Testis (tissue), 3 donors: ENCODE data around the gene FRMD1. TPM values are rescaled to one million over a fixed set of nuclear protein-coding genes. Genes with fewer than 3 reads are reported as not detected.

Experiments used
- DNase-seq: peaks from one replicate; pipeline ENCODE4 v3.0.0-alpha.2; 2019
- H3K27ac ChIP-seq, 2 donors: fragments of 200-600 bp; sonication (generic); one replicate each; pipeline ENCODE4 v1.5.1; 2019
- H3K27me3 ChIP-seq: fragments of 200-600 bp; sonication (generic); one replicate; pipeline ENCODE4 v1.5.1; 2019
- H3K36me3 ChIP-seq: fragments of 200-600 bp; sonication (generic); one replicate; pipeline ENCODE4 v1.5.1; 2017; ENCODE audit warnings: low read depth; ENCODE audit errors: missing control alignments
- H3K4me1 ChIP-seq: fragments of 200-600 bp; sonication (generic); one replicate; pipeline ENCODE4 v1.5.1; 2019
- H3K4me3 ChIP-seq, 2 donors: fragments of 200-600 bp; sonication (generic); one replicate each; pipeline ENCODE4 v1.5.1; 2017 to 2019
- H3K9me3 ChIP-seq: fragments of 200-600 bp; sonication (generic); one replicate; pipeline ENCODE4 v1.5.1; 2017
- POLR2A ChIP-seq: fragments of 450-650 bp; IDR thresholded peaks from one replicate; pipeline ENCODE4 v1.6.1; 2017; ENCODE audit warnings: antibody characterized with exemption, mild to moderate bottlenecking, moderate library complexity
- WGBS, 2 donors: methylation state at CpG; one replicate each; pipeline ENCODE4 v1.1.5; 2018; 5-methylcytosine and 5-hydroxymethylcytosine counted together
- intact Hi-C: fragments of 100-400 bp; cut with DNase I; formaldehyde crosslinking; loops from one replicate; pipeline ENCODE4 v1.15.1; 2023; ENCODE audit warnings: low total_unique reads
- polyA plus RNA-seq: library from polyadenylated mRNA; stranded (reverse); fragments of 350-450 nt; fragmentation: Illumina TruSeq; extraction: RNeasy Lipid Tissue Mini Kit (QIAGEN cat#74804); gene quantifications from one replicate; pipeline ENCODE4 v1.2.3, GENCODE V29; 2014; ENCODE audit warnings: low read depth, low replicate concordance; ENCODE audit not compliant: insufficient read depth
- total RNA-seq, 2 donors: library from RNA; depleted of rRNA; stranded (reverse); fragments of >200 nt; gene quantifications; one replicate each; pipeline ENCODE4 v1.2.3, GENCODE V29; 2016
- TF ChIP-seq, protein P1 (sequence below), 3 experiments: fragments of 450-650 bp in 2 of 3; fragments of 200-600 bp in 1 of 3; sonication (generic) in 1 of 3; IDR thresholded peaks; one replicate each; pipeline ENCODE4 v1.5.1; 2016 to 2019; ENCODE audit warnings: antibody characterized with exemption in 3 of 3, mild to moderate bottlenecking in 2 of 3, moderate library complexity in 1 of 3

Gene FRMD1
- total and polyA plus RNA-seq, 3 donors from 2014 or later: 7.2 to 13.5 (median 8.0) TPM

DNA sequence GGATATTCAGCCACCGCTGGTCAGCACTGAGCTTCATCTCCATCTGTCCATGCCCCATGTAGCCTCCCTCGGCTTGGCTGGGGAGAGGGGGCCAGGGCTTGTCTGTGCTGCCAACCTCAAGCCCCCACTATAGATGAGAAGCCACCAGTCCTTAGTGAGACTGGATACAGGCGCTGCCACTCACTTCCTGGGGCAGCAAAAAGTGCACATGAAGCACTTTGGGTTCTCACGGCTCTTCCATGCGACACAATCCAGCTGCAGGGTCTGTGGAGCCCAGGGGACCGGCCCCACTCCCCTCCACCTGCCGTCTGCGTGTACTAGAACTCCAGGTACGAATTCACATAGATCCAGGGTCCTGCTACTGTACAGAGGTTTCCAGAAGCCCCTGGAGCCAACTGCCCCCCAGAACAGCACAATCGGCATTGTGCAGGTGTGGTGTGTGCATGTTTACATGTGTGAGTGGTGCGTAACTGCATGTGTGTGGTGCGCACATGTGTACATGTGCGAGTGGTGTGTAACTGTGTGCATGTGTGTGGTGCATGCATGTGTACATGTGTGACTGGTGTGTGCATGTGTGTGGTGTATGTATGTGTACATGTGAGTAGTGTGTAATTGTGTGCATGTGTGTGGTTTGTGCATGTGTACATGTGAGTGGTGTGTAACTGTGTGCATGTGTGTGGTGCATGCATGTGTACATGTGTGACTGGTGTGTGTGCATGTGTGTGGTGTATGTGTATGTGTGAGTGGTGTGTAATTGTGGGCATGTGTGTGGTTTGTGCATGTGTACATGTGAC lies 4.9 kb downstream of the FRMD1 start:
- TF ChIP-seq POLR2A: no peak
- TF ChIP-seq, protein P1, sequence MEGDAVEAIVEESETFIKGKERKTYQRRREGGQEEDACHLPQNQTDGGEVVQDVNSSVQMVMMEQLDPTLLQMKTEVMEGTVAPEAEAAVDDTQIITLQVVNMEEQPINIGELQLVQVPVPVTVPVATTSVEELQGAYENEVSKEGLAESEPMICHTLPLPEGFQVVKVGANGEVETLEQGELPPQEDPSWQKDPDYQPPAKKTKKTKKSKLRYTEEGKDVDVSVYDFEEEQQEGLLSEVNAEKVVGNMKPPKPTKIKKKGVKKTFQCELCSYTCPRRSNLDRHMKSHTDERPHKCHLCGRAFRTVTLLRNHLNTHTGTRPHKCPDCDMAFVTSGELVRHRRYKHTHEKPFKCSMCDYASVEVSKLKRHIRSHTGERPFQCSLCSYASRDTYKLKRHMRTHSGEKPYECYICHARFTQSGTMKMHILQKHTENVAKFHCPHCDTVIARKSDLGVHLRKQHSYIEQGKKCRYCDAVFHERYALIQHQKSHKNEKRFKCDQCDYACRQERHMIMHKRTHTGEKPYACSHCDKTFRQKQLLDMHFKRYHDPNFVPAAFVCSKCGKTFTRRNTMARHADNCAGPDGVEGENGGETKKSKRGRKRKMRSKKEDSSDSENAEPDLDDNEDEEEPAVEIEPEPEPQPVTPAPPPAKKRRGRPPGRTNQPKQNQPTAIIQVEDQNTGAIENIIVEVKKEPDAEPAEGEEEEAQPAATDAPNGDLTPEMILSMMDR (IDR thresholded peaks at IDR 0.05): no peak
- DNase-seq: no peak
- Histone ChIP-seq H3K9me3 (no peaks in the 10 kb centered on the region), H3K27ac (no peak overlapping the region), H3K4me3 (no peak overlapping the region), H3K27me3 (no peaks in the 10 kb centered on the region), H3K4me1 (peaks cover 5% of the 10 kb centered on the region), H3K36me3 (no peaks in the 10 kb centered on the region)
- intact Hi-C loops: no loop called here
- WGBS, 2 donors: 76 to 85% methylated on average over 13 of the region's 13 CpGs

DNA sequence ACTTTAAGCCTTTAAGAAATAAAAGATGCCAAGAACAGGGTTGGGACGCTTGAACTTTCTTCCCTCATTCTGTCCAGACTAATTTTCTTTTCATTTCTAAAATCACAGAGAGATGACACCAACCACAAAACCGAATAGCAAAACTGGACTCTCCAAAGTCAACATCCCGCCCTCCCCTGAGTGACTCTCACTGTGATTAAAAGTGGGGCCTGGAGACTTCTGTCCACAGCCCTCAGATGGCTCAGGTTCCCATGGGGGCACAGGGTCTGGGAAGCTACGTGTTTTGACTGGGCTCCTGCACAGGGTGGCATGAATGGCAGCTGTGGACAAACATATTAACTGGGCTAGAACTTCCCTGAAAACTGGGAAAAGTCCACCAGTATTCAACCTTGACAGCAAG lies 6.3 kb downstream of the FRMD1 start:
- no peak for DNase-seq
- intact Hi-C loops: no loop called here
- no peak for TF ChIP-seq POLR2A
- TF ChIP-seq, protein P1 (IDR thresholded peaks at IDR 0.05): no peak
- H3K27me3 ChIP-seq: no peaks in the 10 kb centered on the region
- H3K9me3 ChIP-seq: no peaks in the 10 kb centered on the region
- H3K27ac ChIP-seq: no peak overlapping the region
- H3K4me3 ChIP-seq: no peak overlapping the region
- 58 to 65% methylated on average over 4 of the region's 4 CpGs for WGBS, 2 donors
- no peaks in the 10 kb centered on the region for H3K36me3 ChIP-seq
- H3K4me1 ChIP-seq: no peaks in the 10 kb centered on the region

DNA sequence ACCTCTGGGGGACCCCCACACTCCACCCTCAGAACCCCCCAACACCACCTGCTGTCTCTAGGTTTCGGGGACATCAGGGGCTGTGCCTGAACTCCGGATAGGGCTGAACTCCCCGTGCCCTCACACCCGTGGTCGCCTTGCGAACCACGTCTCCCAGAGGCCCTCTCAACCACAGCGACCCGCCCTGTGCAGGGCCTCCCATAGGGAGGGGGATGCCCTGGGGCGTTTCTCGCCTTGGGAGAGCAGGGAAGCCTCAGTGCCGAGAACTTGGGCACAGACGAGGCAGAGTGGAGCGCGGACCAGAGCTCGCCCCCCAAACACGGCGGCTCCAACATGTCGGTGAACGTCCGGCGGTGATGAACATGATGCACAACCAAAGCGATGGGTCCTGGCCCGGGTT lies 6.8 kb downstream of the FRMD1 start:
- WGBS, 2 donors: 85 to 88% methylated on average over 24 of the region's 24 CpGs
- no peak for DNase-seq
- Histone ChIP-seq H3K27me3 (no peaks in the 10 kb centered on the region), H3K4me1 (no peaks in the 10 kb centered on the region), H3K4me3 (no peak overlapping the region), H3K36me3 (no peaks in the 10 kb centered on the region), H3K9me3 (no peaks in the 10 kb centered on the region), H3K27ac (no peak overlapping the region)
- intact Hi-C loops: no loop called here
- TF ChIP-seq, protein P1 (IDR thresholded peaks at IDR 0.05): no peak
- no peak for TF ChIP-seq POLR2A

DNA sequence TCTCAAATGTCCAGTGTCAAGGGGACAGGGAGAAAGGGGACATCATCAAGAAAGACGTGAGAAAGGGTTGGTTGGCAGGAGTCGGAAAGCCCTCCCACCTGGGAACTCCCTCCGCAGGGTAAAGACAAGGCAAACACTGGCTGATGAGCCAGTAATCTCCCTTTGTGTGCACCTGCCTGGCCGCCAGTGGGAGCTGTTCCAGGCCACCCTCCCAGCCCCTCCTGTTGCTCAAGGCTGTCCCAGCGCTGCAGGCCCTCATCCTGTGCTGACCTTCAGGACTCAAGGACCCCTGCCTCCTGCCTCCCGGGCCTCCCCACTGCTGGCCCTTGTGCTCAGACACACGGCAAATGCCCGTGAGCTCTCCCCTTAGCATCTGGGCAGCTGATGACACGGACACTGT lies 7.4 kb downstream of the FRMD1 start:
- WGBS, 2 donors: 75 to 77% methylated on average over 5 to 9 of the region's 9 CpGs
- DNase-seq: no peak
- no peaks in the 10 kb centered on the region for H3K4me1 ChIP-seq
- H3K9me3 ChIP-seq: no peaks in the 10 kb centered on the region
- TF ChIP-seq, protein P1 (IDR thresholded peaks at IDR 0.05): no peak
- no peak for TF ChIP-seq POLR2A
- H3K36me3 ChIP-seq: no peaks in the 10 kb centered on the region
- no peaks in the 10 kb centered on the region for H3K27me3 ChIP-seq
- H3K4me3 ChIP-seq: no peak overlapping the region
- intact Hi-C loops: no loop called here
- H3K27ac ChIP-seq: no peak overlapping the region

DNA sequence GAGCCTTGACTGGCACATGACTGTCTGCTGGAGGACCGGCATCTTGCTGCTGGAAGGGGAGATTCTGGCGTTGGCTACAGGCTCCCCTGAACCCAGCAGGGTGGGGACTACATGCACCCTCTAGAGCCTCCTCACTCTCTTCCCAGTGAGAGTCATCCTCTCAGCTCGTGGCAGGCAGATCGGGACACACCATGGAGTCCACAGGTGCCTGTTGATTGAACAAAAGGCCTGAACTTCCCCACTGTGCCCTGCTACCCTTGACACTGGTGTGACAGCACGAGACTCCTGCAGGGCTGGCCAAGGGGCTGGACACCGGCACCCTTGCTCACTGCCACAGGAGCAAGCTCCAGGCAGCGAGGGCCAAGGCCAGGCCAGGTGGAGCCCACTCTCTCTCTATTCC lies 8.2 kb downstream of the FRMD1 start:
- Histone ChIP-seq H3K4me1 (no peaks in the 10 kb centered on the region), H3K9me3 (no peaks in the 10 kb centered on the region), H3K36me3 (no peaks in the 10 kb centered on the region), H3K27me3 (no peaks in the 10 kb centered on the region), H3K27ac (no peak overlapping the region), H3K4me3 (no peak overlapping the region)
- intact Hi-C loops: no loop called here
- DNase-seq: no peak
- WGBS, 2 donors: 90 to 92% methylated on average over 7 of the region's 7 CpGs
- TF ChIP-seq, protein P1 (IDR thresholded peaks at IDR 0.05): no peak
- TF ChIP-seq POLR2A: no peak
